ENCODE data around the gene HAUS3.

HAUS3 gene

DNA sequence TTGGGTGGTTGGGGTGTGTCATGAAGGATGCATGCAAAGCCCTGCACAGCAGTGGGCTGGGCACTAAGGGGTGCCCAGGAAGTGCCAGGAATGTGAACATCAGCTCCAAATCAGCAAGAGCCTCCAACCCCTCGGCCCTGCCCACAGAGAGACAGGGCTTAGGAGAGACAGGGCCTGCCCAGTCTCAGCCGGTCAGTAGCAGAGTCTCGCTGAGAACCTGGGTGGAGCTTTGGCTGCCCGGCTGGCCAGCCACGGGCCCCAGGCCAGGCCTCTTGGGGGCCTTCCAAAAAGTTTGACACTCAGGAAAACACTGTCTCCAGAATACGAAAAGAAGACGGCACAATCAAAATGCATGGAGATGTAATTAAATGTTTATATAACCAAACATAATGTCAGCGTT, 24.3 kb upstream of the HAUS3 start:
- TF ChIP-seq, protein P1, sequence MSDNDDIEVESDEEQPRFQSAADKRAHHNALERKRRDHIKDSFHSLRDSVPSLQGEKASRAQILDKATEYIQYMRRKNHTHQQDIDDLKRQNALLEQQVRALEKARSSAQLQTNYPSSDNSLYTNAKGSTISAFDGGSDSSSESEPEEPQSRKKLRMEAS (IDR thresholded peaks at IDR 0.05; ENCODE audit: low read depth, low read length) = no peak
- no peak for TF ChIP-seq POLR2A (IDR thresholded peaks at IDR 0.05; ENCODE audit: extremely low read depth, insufficient read length)
- TF ChIP-seq, protein P2, sequence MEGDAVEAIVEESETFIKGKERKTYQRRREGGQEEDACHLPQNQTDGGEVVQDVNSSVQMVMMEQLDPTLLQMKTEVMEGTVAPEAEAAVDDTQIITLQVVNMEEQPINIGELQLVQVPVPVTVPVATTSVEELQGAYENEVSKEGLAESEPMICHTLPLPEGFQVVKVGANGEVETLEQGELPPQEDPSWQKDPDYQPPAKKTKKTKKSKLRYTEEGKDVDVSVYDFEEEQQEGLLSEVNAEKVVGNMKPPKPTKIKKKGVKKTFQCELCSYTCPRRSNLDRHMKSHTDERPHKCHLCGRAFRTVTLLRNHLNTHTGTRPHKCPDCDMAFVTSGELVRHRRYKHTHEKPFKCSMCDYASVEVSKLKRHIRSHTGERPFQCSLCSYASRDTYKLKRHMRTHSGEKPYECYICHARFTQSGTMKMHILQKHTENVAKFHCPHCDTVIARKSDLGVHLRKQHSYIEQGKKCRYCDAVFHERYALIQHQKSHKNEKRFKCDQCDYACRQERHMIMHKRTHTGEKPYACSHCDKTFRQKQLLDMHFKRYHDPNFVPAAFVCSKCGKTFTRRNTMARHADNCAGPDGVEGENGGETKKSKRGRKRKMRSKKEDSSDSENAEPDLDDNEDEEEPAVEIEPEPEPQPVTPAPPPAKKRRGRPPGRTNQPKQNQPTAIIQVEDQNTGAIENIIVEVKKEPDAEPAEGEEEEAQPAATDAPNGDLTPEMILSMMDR (IDR thresholded peaks at IDR 0.05; ENCODE audit: low read depth, low read length) = no peak
- no peak for TF ChIP-seq MYC (IDR thresholded peaks at IDR 0.05; ENCODE audit: low read depth, low read length)
- DNase-seq (ENCODE audit: low read depth) = no peak

DNA sequence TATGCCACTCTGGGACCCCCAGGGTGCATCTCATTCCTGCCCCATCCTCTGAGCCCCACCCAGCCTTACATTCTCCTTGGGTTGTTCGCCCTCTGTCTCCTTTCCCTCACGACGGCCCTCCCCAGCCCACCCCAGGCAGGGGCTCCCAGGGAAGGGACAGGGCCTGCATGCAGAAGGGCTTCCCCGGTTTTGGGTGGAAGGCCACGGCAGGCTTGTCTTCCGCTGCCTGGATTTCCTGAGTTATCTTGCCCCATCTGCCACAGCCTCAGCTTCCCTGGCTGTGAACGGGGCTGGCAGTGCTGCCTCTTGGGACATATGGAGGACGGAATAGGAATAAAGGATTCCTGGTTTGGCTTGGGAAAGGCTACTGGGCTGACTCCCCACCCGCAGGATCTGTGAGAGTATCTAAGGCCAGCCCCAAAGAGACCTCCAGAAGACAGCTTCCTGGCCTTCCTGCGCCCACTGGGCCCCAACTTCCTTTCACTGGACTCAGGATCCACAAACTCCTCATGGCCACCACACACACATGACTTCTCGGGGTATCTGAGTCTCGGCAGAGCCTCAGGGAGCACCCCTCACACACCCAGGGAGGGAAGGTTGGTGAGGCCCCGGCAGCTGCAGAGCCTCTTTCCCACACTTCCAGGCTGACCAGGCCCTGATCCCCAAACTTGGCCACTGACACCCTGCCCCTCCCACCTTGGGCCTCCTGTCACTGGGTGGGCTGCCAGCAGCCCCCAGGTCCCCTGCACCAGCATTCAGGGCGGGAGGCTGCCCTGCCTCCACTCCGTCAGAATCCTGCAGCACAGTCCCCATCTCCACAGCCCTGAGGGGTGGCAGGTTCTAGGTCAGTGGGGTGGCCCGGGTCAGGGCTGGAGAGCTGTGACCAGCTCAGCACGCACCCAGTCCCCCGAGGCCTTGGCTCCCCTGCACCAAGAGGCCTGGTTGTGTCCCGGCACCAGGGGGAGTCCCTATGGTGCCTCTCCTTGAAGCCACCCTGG, 23.5 kb upstream of the HAUS3 start:
- no peak for TF ChIP-seq POLR2A (IDR thresholded peaks at IDR 0.05; ENCODE audit: extremely low read depth, insufficient read length)
- TF ChIP-seq, protein P1 (IDR thresholded peaks at IDR 0.05; ENCODE audit: low read depth, low read length) = no peak
- TF ChIP-seq, protein P2 (IDR thresholded peaks at IDR 0.05; ENCODE audit: low read depth, low read length) = peak; percentile 3
- DNase-seq (ENCODE audit: low read depth) = no peak
- no peak overlapping the region for H3K4me3 ChIP-seq (ENCODE audit: low read depth, low read length)

More for the DNA sequence above, 24.3 kb upstream of the HAUS3 start:
- H3K4me3 ChIP-seq (ENCODE audit: low read depth, low read length) = no peak overlapping the region

DNA sequence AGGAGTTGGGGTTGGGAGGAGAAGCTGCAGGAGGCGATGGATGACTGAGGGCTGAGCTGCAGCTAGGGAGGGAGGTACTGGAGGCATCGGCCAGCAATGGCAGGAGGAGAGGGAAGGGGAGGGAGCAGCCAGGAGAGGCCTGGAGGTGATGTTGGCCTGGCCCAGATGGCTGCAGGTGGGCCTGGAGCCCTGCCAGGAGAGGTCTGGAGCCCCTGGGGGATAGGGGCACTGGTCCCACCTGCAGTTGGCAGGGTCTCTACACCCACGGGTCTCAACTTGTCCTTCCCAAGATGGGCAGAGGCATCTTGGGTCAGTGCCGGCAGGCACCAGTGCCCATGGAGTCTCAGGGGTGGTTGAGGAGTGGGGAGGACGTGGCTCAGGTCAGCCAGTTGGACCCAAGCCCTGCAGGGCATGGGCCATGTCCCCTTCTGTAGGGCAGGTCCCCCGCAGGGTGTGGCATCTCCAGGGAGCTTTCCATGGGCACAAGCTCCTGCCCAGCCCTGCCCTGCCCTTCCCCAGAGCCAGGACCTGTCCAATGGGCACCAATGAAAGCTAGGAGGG, 22.6 kb upstream of the HAUS3 start:
- DNase-seq (ENCODE audit: low read depth) = no peak
- TF ChIP-seq, protein P2 (IDR thresholded peaks at IDR 0.05; ENCODE audit: low read depth, low read length) = no peak
- no peak for TF ChIP-seq MYC (IDR thresholded peaks at IDR 0.05; ENCODE audit: low read depth, low read length)
- TF ChIP-seq POLR2A (IDR thresholded peaks at IDR 0.05; ENCODE audit: extremely low read depth, insufficient read length) = no peak
- TF ChIP-seq, protein P1 (IDR thresholded peaks at IDR 0.05; ENCODE audit: low read depth, low read length) = no peak
- no peak overlapping the region for H3K4me3 ChIP-seq (ENCODE audit: low read depth, low read length)

DNA sequence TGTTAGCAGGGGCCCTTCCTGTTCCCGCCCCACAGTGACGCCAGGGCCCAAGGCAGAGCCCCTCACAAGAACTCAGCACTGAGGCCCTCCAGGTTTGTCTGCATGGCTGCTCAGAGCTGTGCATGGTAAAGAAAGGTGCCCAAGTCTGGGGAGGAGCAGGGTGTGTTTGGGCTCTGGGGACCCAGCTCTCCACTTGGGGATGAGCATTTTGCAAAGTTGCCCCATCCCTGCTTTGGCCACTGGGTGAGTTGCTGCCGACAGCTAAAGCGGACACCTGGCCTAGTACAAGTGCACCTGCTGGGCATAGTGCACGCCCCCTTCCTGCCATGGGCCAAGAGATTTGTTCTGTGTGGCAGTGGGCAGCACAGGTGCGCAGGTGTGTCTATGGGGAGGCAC, 22.0 kb upstream of the HAUS3 start:
- no peak for DNase-seq (ENCODE audit: low read depth)
- TF ChIP-seq, protein P1 (IDR thresholded peaks at IDR 0.05; ENCODE audit: low read depth, low read length) = no peak
- TF ChIP-seq POLR2A (IDR thresholded peaks at IDR 0.05; ENCODE audit: extremely low read depth, insufficient read length) (no peak), MYC (IDR thresholded peaks at IDR 0.05; ENCODE audit: low read depth, low read length) (no peak)
- TF ChIP-seq, protein P2 (IDR thresholded peaks at IDR 0.05; ENCODE audit: low read depth, low read length) = no peak
- H3K4me3 ChIP-seq (ENCODE audit: low read depth, low read length) = no peak overlapping the region

DNA sequence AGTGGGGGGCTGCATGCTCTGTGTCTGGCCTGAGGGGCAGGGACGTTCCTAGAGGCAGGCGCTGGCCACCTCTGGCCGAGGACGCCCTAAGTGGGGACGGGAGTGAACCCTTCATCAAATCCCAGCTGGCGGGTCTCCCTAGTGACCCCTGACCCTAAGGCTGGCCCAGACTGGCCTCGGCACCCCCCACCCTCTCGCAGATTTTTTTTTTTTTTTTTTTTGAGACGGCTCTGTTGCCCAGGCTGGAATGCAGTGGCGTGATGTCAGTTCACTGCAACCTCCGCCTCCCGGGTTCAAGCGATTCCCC, 21.0 kb upstream of the HAUS3 start:
- TF ChIP-seq MYC (IDR thresholded peaks at IDR 0.05; ENCODE audit: low read depth, low read length) (no peak), POLR2A (IDR thresholded peaks at IDR 0.05; ENCODE audit: extremely low read depth, insufficient read length) (no peak)
- TF ChIP-seq, protein P2 (IDR thresholded peaks at IDR 0.05; ENCODE audit: low read depth, low read length) = no peak
- TF ChIP-seq, protein P1 (IDR thresholded peaks at IDR 0.05; ENCODE audit: low read depth, low read length) = no peak

More for the DNA sequence above, 21.0 kb upstream of the HAUS3 start:
- no peak for DNase-seq (ENCODE audit: low read depth)
- peak overlapping the region; percentile 53 for H3K4me3 ChIP-seq (ENCODE audit: low read depth, low read length)
